DOHH2 (cell line): ENCODE data around the gene THAP4.

ENCODE experiments used
- H3F3A ChIP-seq: fragments of 200-600 bp; sonication (generic), shearing (Covaris generic); 2 replicates; pipeline ENCODE4 v1.6.0; 2016; ENCODE audit warnings: antibody characterized with exemption, mild to moderate bottlenecking; ENCODE audit not compliant: control insufficient read depth, insufficient read depth
- H3K27ac ChIP-seq: fragments of 200-600 bp; sonication (generic); 2 replicates; pipeline ENCODE4 v1.5.1; 2014; ENCODE audit warnings: low read depth, mild to moderate bottlenecking, low read length, moderate library complexity
- H3K27me3 ChIP-seq: fragments of 200-600 bp; sonication (generic); 2 replicates; pipeline ENCODE4 v1.6.1; 2014; ENCODE audit warnings: mild to moderate bottlenecking, low read length, mixed read lengths; ENCODE audit not compliant: control insufficient read depth
- H3K36me3 ChIP-seq: fragments of 200-600 bp; sonication (generic); 2 replicates; pipeline ENCODE4 v1.6.1; 2014; ENCODE audit warnings: mild to moderate bottlenecking, low read length, moderate library complexity, mixed read lengths; ENCODE audit not compliant: control insufficient read depth
- H3K4me1 ChIP-seq: fragments of 200-600 bp; sonication (generic); 2 replicates; pipeline ENCODE4 v1.6.1; 2014; ENCODE audit warnings: mild to moderate bottlenecking, low read length, mixed read lengths; ENCODE audit not compliant: control insufficient read depth
- H3K4me2 ChIP-seq: fragments of 200-600 bp; sonication (generic); 2 replicates; pipeline ENCODE4 v1.6.0; 2014; ENCODE audit warnings: mild to moderate bottlenecking, low read length, moderate library complexity
- H3K4me3 ChIP-seq: fragments of 200-600 bp; sonication (generic); 2 replicates; pipeline ENCODE4 v1.5.1; 2014; ENCODE audit warnings: mild to moderate bottlenecking, low read length, mixed read lengths
- H3K79me2 ChIP-seq: fragments of 200-600 bp; sonication (generic); 2 replicates; pipeline ENCODE4 v1.6.1; 2014; ENCODE audit warnings: mild to moderate bottlenecking, low read length, mixed read lengths; ENCODE audit not compliant: control insufficient read depth
- H3K9me2 ChIP-seq: fragments of 200-600 bp; sonication (generic); replicated peaks from 2 replicates; pipeline ENCODE4 v1.6.1; 2014; ENCODE audit warnings: mild to moderate bottlenecking, low read length, mixed read lengths; ENCODE audit not compliant: control insufficient read depth
- H3K9me3 ChIP-seq: fragments of 200-600 bp; sonication (generic); 2 replicates; pipeline ENCODE4 v1.6.1; 2014; ENCODE audit warnings: antibody characterized with exemption, low read length, mixed read lengths; ENCODE audit not compliant: control insufficient read depth, insufficient read depth
- H4K20me1 ChIP-seq: fragments of 200-600 bp; sonication (generic); 2 replicates; pipeline ENCODE4 v1.6.0; 2014; ENCODE audit warnings: low read depth, mild to moderate bottlenecking, antibody characterized with exemption, low read length, moderate library complexity; ENCODE audit not compliant: control insufficient read depth, insufficient read depth
- CTCF ChIP-seq: fragments of 200-600 bp; sonication (generic); IDR thresholded peaks from one replicate; pipeline ENCODE4 v1.5.1; 2014; ENCODE audit warnings: antibody characterized with exemption, mild to moderate bottlenecking, low read depth, low read length; ENCODE audit not compliant: poor library complexity, severe bottlenecking
- EZH2phosphoT487 ChIP-seq: fragments of 200-600 bp; sonication (generic); IDR thresholded peaks from 2 replicates; pipeline ENCODE4 v1.6.1; 2017; ENCODE audit warnings: borderline replicate concordance, mild to moderate bottlenecking, antibody characterized with exemption, low read length, moderate library complexity, mixed read lengths

THAP4 gene

GRCh38 chr2:241579281-241579680 lies 57.7 kb downstream of the THAP4 start:
- Histone ChIP-seq H3F3A (no peaks in the 10 kb centered on the region), H3K4me1 (no peaks in the 10 kb centered on the region), H3K9me3 (no peaks in the 10 kb centered on the region), H3K4me3 (no peak overlapping the region), H3K36me3 (peaks cover 18% of the 10 kb centered on the region), H3K4me2 (no peak overlapping the region), H3K9me2 (no peaks in the 10 kb centered on the region), H3K27ac (no peak overlapping the region), H3K79me2 (no peaks in the 10 kb centered on the region), H4K20me1 (no peaks in the 10 kb centered on the region), H3K27me3 (no peaks in the 10 kb centered on the region)
- TF ChIP-seq EZH2phosphoT487 (no peak), CTCF (no peak)

GRCh38 chr2:241577413-241578122 lies 59.4 kb downstream of the THAP4 start:
- Histone ChIP-seq H3K9me2 (no peaks in the 10 kb centered on the region), H3K27ac (no peak overlapping the region), H3F3A (no peaks in the 10 kb centered on the region), H3K9me3 (no peaks in the 10 kb centered on the region), H4K20me1 (no peaks in the 10 kb centered on the region), H3K4me2 (no peak overlapping the region), H3K27me3 (no peaks in the 10 kb centered on the region), H3K79me2 (no peaks in the 10 kb centered on the region), H3K4me1 (no peaks in the 10 kb centered on the region), H3K36me3 (peaks cover 5% of the 10 kb centered on the region; the same call in 1 of the 2 replicates), H3K4me3 (no peak overlapping the region)
- TF ChIP-seq CTCF (no peak), EZH2phosphoT487 (no peak)

GRCh38 chr2:241576293-241576654 lies 60.7 kb downstream of the THAP4 start:
- H3K79me2 ChIP-seq: no peaks in the 10 kb centered on the region
- H3K4me1 ChIP-seq: no peaks in the 10 kb centered on the region
- no peaks in the 10 kb centered on the region for H3K9me3 ChIP-seq
- H3K4me2 ChIP-seq: no peak overlapping the region
- TF ChIP-seq CTCF (no peak), EZH2phosphoT487 (no peak)
- 0 out of 2 replicates have a peak, but pooled peaks cover 3% of the 10 kb centered on the region for H3K36me3 ChIP-seq
- no peaks in the 10 kb centered on the region for H3F3A ChIP-seq
- no peaks in the 10 kb centered on the region for H3K27me3 ChIP-seq
- H4K20me1 ChIP-seq: no peaks in the 10 kb centered on the region
- H3K4me3 ChIP-seq: no peak overlapping the region
- H3K9me2 ChIP-seq: no peaks in the 10 kb centered on the region
- no peak overlapping the region for H3K27ac ChIP-seq
